NB4 (cell line): ENCODE data around the gene PARM1.

ENCODE experiments used
- DNase-seq: peaks from one replicate; pipeline ENCODE4 v3.0.0; 2010; ENCODE audit warnings: low read depth
- H3K4me3 ChIP-seq: one replicate; pipeline ENCODE4 v1.5.1; 2011; ENCODE audit warnings: mild to moderate bottlenecking, low read depth, low read length, moderate library complexity
- MAX ChIP-seq: IDR thresholded peaks from 2 replicates; pipeline ENCODE4 v1.6.1; 2011; ENCODE audit warnings: low read depth, low read length
- MYC ChIP-seq: IDR thresholded peaks from 2 replicates; pipeline ENCODE4 v1.6.1; 2011; ENCODE audit warnings: low read depth, low read length
- POLR2A ChIP-seq: IDR thresholded peaks from 2 replicates; pipeline ENCODE4 v1.6.1; 2011; ENCODE audit warnings: mild to moderate bottlenecking; ENCODE audit not compliant: insufficient read length; ENCODE audit errors: extremely low read depth
- TF ChIP-seq, protein P1 (sequence below): IDR thresholded peaks from one replicate; pipeline ENCODE4 v1.5.1; 2012; ENCODE audit warnings: low read depth, low read length

PARM1 gene

GRCh38 chr4:75081561-75081960 is 148.6 kb downstream of the PARM1 start:
- no peak for TF ChIP-seq MYC
- TF ChIP-seq, protein P1, sequence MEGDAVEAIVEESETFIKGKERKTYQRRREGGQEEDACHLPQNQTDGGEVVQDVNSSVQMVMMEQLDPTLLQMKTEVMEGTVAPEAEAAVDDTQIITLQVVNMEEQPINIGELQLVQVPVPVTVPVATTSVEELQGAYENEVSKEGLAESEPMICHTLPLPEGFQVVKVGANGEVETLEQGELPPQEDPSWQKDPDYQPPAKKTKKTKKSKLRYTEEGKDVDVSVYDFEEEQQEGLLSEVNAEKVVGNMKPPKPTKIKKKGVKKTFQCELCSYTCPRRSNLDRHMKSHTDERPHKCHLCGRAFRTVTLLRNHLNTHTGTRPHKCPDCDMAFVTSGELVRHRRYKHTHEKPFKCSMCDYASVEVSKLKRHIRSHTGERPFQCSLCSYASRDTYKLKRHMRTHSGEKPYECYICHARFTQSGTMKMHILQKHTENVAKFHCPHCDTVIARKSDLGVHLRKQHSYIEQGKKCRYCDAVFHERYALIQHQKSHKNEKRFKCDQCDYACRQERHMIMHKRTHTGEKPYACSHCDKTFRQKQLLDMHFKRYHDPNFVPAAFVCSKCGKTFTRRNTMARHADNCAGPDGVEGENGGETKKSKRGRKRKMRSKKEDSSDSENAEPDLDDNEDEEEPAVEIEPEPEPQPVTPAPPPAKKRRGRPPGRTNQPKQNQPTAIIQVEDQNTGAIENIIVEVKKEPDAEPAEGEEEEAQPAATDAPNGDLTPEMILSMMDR: no peak
- no peak for TF ChIP-seq POLR2A
- no peak for TF ChIP-seq MAX
- DNase-seq: no peak
- no peak overlapping the region for H3K4me3 ChIP-seq

DNA sequence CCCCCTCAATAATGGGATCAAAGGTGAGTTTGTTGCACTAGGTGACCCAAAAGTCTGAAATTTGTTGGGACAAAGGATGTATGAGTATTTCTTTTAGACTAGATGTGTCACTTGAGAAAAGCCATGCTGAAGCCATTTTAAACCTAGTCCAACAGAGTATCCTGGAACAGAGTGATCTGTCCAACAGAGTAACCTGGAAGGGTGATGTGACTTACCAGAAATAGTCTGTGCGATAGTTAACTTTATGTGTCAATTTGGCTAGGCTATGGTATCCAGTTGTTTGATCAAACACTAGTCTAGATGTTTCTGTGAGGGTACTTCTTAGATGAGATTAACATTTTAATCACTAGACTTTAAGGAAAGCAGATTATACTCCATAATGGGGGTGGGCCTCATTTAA is 154.5 kb downstream of the PARM1 start:
- H3K4me3 ChIP-seq: no peak overlapping the region
- no peak for TF ChIP-seq POLR2A
- no peak for TF ChIP-seq MYC
- no peak for TF ChIP-seq MAX
- TF ChIP-seq, protein P1: no peak
- DNase-seq: no peak

- DNase-seq: no peak
- no peak for TF ChIP-seq MYC
- TF ChIP-seq POLR2A: no peak
- TF ChIP-seq, protein P1: no peak
- TF ChIP-seq MAX: no peak
- no peak overlapping the region for H3K4me3 ChIP-seq
These were observed 154.9 kb downstream of the PARM1 start for GRCh38 chr4:75087865-75088264.

DNA sequence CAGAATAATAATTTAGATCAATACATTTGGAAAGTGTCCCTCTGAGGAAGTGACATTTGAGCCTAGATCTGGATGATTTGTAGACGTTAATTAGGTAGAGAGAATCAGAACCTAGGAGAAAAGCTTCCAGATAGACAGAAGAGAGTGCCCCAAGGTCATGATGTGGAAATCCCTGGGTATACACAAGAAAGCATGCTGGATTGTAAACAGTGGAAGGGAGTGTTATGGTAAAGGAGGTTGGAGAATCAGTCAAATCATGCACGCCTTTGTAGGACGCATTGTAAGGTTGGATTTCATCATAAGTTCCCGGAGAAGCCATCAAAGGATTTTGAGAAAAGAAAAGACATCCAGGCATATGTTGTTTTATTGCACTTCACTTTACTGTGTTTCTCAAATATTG is 156.3 kb downstream of the PARM1 start:
- H3K4me3 ChIP-seq: no peak overlapping the region
- TF ChIP-seq POLR2A (no peak), MAX (no peak), MYC (no peak)
- TF ChIP-seq, protein P1: no peak
- no peak for DNase-seq

DNA sequence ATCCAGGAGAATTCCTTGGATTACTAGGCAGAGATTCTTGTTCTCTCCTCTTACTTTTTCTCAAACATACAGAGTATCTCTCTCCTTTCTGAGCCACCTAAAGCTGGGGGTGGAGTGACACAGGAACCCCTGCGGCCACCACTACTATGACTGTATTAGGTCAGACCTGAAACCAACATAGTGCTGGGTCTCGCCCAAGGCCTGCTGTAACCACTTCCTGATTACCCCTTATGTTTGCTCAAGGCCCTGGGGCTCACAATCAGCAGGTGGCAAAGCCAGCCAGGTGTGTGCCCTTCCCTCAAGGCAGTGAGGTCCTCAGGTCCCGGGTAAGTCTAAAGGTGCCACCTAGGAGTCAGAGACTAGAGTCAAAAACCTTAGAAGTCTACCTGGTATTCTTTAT is 166.4 kb downstream of the PARM1 start:
- TF ChIP-seq MAX (no peak), POLR2A (no peak), MYC (no peak)
- TF ChIP-seq, protein P1: no peak
- no peak for DNase-seq
- H3K4me3 ChIP-seq: no peak overlapping the region
